Breast epithelium (tissue), 4 donors: ENCODE results near the gene TBL3. TPM values are rescaled to one million over a fixed set of nuclear protein-coding genes. Genes with fewer than 3 reads are reported as not detected.

ENCODE experiments used
- DNase-seq, 2 donors: peaks; one replicate each; pipeline ENCODE4 v3.0.0-alpha.2; 2019; ENCODE audit warnings: low spot score in 2 of 2
- H3K27ac ChIP-seq, 2 donors: fragments of 200-600 bp; sonication (generic) in 1 of 2; one replicate each; pipeline ENCODE4 v1.5.1; 2016 to 2019; ENCODE audit warnings: mild to moderate bottlenecking in 1 of 2
- H3K27me3 ChIP-seq, 2 donors: fragments of 200-600 bp; sonication (generic) in 1 of 2; one replicate each; pipeline versions ENCODE4 v1.5.1 to v1.6.0; 2017 to 2019; ENCODE audit warnings: control low read depth in 1 of 2, mild to moderate bottlenecking in 1 of 2
- H3K36me3 ChIP-seq: fragments of 200-600 bp; one replicate; pipeline ENCODE4 v1.5.1; 2019
- H3K4me1 ChIP-seq, 2 donors: fragments of 200-600 bp; sonication (generic); one replicate each; pipeline ENCODE4 v1.5.1; 2016 to 2019; ENCODE audit warnings: control low read depth in 1 of 2
- H3K4me3 ChIP-seq, 3 donors: fragments of 200-600 bp; sonication (generic); 1 replicate in 2 of 3; 2 replicates in 1 of 3; pipeline ENCODE4 v1.5.1; 2016 to 2019; ENCODE audit warnings: mild to moderate bottlenecking in 3 of 3, moderate library complexity in 2 of 3
- H3K9me3 ChIP-seq, 2 donors: fragments of 200-600 bp; sonication (generic) in 1 of 2; one replicate each; pipeline ENCODE4 v1.5.1; 2016 to 2019; ENCODE audit warnings: control low read depth in 1 of 2
- POLR2A ChIP-seq: fragments of 450-650 bp; IDR thresholded peaks from one replicate; pipeline ENCODE4 v1.6.1; 2016; ENCODE audit warnings: antibody characterized with exemption, mild to moderate bottlenecking, moderate library complexity
- POLR2AphosphoS5 ChIP-seq, 3 donors: sonication (generic); formaldehyde crosslinking; IDR thresholded peaks; one replicate each; pipeline ENCODE4 v1.6.1; 2017; ENCODE audit warnings: antibody characterized with exemption in 3 of 3
- intact Hi-C: fragments of 100-400 bp; cut with DNase I; formaldehyde crosslinking; loops from one replicate; pipeline ENCODE4 v1.15.1; 2023; ENCODE audit warnings: low total_unique reads
- total RNA-seq, 3 donors: library from RNA; depleted of rRNA; stranded (reverse); fragments of >200 nt; gene quantifications; one replicate each; pipeline ENCODE4 v1.1.0, GENCODE V29; 2016
- TF ChIP-seq, protein P1 (sequence below), 3 donors: fragments of 450-650 bp; IDR thresholded peaks; one replicate each; pipeline ENCODE4 v1.5.1; 2016 to 2017; ENCODE audit warnings: antibody characterized with exemption in 3 of 3, mild to moderate bottlenecking in 3 of 3, moderate library complexity in 3 of 3

Gene TBL3
- total RNA-seq, 3 donors from 2014 or later, result 32.9 to 42.3 (median 33.1) TPM

DNA sequence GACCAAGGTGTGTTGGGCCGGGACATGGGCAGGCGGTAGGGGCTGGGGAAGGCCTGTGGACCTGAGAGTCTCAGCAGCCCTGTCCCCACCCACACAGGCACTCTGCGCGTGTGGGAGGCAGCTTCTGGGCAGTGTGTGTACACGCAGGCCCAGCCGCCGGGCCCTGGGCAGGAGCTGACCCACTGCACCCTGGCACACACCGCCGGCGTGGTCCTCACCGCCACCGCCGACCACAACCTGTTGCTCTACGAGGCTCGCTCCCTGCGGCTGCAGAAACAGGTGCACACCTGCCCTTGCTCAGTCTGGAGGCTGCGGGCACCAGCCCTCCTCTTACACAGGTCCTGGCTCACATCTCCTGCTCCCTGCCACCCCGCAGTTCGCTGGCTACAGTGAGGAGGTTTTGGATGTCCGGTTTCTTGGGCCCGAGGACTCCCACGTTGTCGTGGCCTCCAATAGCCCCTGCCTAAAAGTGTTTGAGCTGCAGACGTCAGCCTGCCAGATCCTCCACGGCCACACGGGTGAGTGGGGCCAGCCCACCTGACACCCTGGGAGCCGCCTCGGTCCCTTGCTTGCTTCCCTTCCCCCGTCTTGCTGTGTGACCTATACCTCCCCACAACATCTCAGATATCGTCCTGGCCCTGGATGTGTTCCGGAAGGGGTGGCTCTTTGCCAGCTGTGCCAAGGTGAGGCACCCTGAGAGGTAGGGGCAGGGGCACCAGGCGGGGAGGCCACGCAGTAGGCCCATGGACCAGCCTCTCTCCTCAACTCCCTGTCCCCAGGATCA is 3.8 kb downstream of the TBL3 start:
- Histone ChIP-seq H3K27me3 (peaks cover 0 to 5% of the 10 kb centered on the region in 2 donors), H3K36me3 (peaks cover 10% of the 10 kb centered on the region), H3K4me1 (peaks cover 10 to 12% of the 10 kb centered on the region in 2 donors), H3K4me3 (no peak overlapping the region), H3K27ac (no peak overlapping the region), H3K9me3 (no peaks in the 10 kb centered on the region)
- intact Hi-C loops, result no loop called here
- no peak for DNase-seq
- TF ChIP-seq, protein P1, sequence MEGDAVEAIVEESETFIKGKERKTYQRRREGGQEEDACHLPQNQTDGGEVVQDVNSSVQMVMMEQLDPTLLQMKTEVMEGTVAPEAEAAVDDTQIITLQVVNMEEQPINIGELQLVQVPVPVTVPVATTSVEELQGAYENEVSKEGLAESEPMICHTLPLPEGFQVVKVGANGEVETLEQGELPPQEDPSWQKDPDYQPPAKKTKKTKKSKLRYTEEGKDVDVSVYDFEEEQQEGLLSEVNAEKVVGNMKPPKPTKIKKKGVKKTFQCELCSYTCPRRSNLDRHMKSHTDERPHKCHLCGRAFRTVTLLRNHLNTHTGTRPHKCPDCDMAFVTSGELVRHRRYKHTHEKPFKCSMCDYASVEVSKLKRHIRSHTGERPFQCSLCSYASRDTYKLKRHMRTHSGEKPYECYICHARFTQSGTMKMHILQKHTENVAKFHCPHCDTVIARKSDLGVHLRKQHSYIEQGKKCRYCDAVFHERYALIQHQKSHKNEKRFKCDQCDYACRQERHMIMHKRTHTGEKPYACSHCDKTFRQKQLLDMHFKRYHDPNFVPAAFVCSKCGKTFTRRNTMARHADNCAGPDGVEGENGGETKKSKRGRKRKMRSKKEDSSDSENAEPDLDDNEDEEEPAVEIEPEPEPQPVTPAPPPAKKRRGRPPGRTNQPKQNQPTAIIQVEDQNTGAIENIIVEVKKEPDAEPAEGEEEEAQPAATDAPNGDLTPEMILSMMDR (IDR thresholded peaks at IDR 0.05), result no peak
- TF ChIP-seq POLR2A, result no peak
- no peak for TF ChIP-seq POLR2AphosphoS5 (IDR thresholded peaks at IDR 0.05)

DNA sequence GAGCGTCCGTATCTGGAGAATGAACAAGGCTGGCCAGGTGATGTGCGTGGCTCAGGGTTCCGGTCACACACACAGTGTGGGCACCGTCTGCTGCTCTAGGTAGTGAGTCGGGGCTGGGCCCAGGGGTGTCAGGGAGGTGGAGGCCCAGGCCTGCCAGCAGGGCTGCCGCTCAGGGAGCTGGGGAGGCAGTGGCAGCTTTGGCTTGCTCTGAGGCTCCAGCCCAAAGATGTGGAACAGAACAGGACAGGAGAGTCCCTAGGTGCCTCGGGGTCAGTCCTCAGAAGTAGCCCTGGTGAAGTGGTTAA is 4.3 kb downstream of the TBL3 start:
- TF ChIP-seq POLR2AphosphoS5 (IDR thresholded peaks at IDR 0.05), result no peak
- TF ChIP-seq POLR2A, result no peak
- TF ChIP-seq, protein P1 (IDR thresholded peaks at IDR 0.05), result no peak
- Histone ChIP-seq H3K9me3 (no peaks in the 10 kb centered on the region), H3K36me3 (peaks cover 10% of the 10 kb centered on the region), H3K4me3 (no peak overlapping the region), H3K27me3 (peaks cover 0 to 9% of the 10 kb centered on the region in 2 donors), H3K4me1 (peaks cover 9 to 10% of the 10 kb centered on the region in 2 donors), H3K27ac (no peak overlapping the region)
- intact Hi-C loops, result no loop called here
- DNase-seq, result no peak

DNA sequence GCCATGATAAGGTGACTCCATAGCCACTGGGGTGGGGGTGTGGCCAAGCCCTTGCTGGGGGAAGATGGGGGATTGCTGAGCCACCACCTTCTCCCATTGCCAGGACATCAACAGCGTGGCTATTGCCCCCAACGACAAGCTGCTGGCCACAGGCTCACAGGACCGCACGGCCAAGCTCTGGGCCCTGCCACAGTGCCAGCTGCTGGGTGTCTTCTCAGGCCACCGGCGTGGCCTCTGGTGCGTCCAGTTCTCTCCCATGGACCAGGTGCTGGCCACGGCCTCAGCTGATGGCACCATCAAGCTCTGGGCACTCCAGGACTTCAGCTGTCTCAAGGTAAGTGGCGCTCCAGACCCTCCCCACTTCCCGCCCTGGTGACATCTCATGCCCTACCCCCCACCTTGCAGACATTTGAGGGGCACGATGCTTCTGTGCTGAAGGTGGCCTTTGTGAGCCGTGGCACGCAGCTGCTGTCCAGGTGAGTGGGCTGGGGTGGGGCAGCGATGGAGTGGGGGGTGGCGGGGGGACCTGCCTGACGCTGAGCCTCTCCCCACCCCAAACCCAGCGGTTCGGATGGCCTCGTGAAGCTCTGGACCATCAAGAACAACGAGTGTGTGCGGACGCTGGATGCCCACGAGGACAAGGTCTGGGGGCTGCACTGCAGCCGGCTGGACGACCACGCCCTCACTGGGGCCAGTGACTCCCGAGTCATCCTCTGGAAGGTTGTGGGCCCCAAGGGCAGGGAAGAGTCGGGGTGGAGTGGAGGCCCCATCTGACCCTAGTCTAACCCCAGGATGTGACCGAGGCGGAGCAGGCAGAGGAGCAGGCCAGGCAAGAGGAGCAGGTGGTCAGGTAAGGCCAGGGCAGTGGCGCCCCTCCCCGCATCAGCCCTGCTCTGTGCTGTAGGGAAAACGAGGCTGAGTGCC is 5.4 kb downstream of the TBL3 start:
- no peaks in the 10 kb centered on the region for H3K9me3 ChIP-seq
- H3K27me3 ChIP-seq, result peaks cover 0 to 14% of the 10 kb centered on the region in 2 donors
- H3K4me3 ChIP-seq, result no peak overlapping the region
- no peak for TF ChIP-seq POLR2AphosphoS5 (IDR thresholded peaks at IDR 0.05)
- TF ChIP-seq, protein P1 (IDR thresholded peaks at IDR 0.05), result no peak
- TF ChIP-seq POLR2A, result no peak
- H3K36me3 ChIP-seq, result peaks cover 10% of the 10 kb centered on the region
- intact Hi-C loops, result no loop called here
- no peak for DNase-seq
- H3K27ac ChIP-seq, result no peak overlapping the region
- H3K4me1 ChIP-seq, result peaks cover 8 to 10% of the 10 kb centered on the region in 2 donors

DNA sequence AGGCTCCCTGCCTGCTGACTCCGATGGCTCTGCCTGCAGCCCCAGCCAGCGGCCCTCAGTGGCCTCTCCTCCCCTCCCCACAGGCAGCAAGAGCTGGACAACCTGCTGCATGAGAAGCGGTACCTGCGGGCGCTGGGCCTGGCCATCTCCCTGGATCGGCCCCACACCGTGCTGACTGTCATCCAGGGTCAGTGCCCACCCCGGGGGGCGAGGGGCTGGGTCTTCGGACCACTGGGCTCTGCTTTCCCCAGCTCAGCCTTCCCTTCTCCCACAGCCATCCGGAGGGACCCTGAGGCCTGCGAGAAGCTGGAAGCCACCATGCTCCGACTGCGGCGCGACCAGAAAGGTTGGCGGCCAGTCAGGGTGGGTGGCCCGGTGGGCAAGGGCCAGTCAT is 6.0 kb downstream of the TBL3 start:
- TF ChIP-seq POLR2A (no peak), POLR2AphosphoS5 (IDR thresholded peaks at IDR 0.05) (no peak)
- TF ChIP-seq, protein P1 (IDR thresholded peaks at IDR 0.05), result no peak
- no peak overlapping the region for H3K4me3 ChIP-seq
- no peaks in the 10 kb centered on the region for H3K9me3 ChIP-seq
- H3K27ac ChIP-seq, result no peak overlapping the region
- H3K4me1 ChIP-seq, result peaks cover 4% of the 10 kb centered on the region in 2 donors
- peaks cover 10% of the 10 kb centered on the region for H3K36me3 ChIP-seq
- no peak for DNase-seq
- H3K27me3 ChIP-seq, result peaks cover 0 to 14% of the 10 kb centered on the region in 2 donors
- intact Hi-C loops, result no loop called here
